Measurements from ENCODE around the gene LYZ.
A peak's percentile ranks its signal among the peaks of the same experiment; 100 is the strongest.
"Not testable (repeated sequence)": the region's sequence is repeated elsewhere in the genome, so short reads cannot be mapped to it uniquely, and the experiment has no call there.

The LYZ gene

DNA sequence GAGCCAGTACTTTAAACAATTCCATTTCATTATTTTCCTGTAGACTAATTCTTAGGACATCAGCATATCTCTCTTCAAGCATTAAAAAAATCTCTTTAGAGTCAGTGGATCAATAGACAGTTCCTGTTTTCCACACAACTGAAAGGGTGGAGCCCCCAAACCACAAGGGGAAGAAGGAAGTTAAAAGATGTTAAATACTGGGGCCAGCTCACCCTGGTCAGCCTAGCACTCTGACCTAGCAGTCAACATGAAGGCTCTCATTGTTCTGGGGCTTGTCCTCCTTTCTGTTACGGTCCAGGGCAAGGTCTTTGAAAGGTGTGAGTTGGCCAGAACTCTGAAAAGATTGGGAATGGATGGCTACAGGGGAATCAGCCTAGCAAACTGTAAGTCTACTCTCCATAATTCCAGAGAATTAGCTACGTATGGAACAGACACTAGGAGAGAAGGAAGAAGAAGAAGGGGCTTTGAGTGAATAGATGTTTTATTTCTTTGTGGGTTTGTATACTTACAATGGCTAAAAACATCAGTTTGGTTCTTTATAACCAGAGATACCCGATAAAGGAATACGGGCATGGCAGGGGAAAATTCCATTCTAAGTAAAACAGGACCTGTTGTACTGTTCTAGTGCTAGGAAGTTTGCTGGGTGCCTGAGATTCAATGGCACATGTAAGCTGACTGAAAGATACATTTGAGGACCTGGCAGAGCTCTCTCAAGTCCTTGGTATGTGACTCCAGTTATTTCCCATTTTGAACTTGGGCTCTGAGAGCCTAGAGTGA, at the start of gene LYZ:
Gene LYZ, plus strand, starts transcription at position 220 of the 777 bp plus-strand sequence. Its CDS starts 28 bp downstream, at position 248.
- TF ChIP-seq ZNF274 (IDR thresholded peaks at IDR 0.05; ENCODE audit: low read depth, low read length), result no peak
- H3K4me3 ChIP-seq (ENCODE audit: low read length), result no peak within 1 kb of the TSS

DNA sequence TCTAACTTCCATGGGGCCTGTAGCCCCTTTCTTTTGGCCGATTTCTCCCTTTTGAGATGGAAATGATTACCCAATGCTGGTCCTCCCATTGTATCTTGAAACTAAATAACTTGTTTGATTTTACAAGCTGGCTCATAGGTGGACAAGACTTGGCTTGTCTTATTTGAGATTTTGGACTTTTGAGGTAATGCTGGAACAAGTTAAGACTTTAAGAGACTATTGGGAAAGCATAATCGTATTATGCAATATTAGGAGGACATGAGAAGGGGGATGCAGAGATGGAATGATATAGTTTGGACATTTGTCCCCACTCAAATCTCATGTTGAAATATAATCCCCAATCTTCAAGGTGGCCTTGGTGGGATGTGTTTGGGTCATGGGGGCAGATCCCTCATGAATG, 49.2 kb upstream of the LYZ start:
- no peak for TF ChIP-seq ZNF274 (IDR thresholded peaks at IDR 0.05; ENCODE audit: low read depth, low read length)
- H3K4me3 ChIP-seq (ENCODE audit: low read length), result no peak overlapping the region

DNA sequence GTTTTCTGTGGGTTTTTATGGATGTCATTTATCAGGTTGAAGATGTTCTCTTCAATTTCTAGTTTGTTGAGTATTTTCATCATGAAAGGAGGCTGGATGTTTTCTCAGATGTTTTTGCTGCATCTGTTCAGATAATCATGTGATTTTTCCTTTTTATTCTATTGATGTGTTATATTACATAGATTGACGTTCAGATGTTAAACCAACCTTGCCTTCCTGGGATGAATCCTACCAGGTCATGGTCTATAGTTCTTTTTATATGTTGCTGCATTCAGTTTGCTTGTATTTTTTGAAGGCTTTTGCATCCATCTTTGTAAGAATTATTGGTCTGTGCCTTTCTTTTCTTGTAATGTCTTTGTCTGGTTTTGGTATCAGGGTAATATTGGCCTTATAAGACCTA, 43.9 kb upstream of the LYZ start:
- H3K4me3 ChIP-seq (ENCODE audit: low read length), result no peak overlapping the region
- TF ChIP-seq ZNF274 (IDR thresholded peaks at IDR 0.05; ENCODE audit: low read depth, low read length), result no peak

DNA sequence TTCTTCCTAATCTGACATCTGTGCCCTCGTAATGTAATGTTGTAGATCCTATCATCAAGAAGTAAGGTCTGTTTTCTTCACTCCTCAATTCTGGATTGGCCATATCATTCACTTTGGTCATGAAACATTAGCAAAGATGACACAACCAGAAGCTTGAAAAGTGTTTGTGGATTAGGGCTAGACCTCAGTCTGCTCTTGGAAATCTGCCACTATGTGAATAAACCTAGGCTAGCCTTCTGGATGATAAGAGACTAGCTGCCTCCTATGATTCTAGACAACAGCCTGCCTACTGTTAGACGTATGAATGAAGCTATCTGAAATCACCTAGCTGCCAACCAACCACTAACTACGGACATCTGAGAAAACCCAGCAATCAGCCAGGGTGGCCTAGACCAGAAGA, 38.7 kb upstream of the LYZ start:
- TF ChIP-seq ZNF274 (IDR thresholded peaks at IDR 0.05; ENCODE audit: low read depth, low read length), result no peak
- no peak overlapping the region for H3K4me3 ChIP-seq (ENCODE audit: low read length)

DNA sequence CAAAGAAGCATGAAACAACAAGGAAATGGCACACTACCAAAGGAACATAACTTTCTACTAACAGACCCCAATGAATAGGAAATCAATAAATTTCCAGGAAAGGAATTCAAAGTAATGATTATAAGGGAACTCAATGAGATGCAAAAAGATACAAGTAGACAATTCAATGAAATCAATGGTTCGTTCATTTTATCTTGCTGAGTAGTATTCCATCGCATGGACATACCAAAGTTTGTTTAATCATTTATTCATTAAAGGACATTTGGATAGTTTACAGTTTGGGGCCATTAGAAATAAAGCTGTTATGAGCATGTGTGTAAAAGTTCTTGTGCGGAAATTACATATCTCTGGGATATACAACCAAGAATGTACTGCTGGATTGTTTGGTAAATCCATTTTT, 35.0 kb upstream of the LYZ start:
- TF ChIP-seq ZNF274 (IDR thresholded peaks at IDR 0.05; ENCODE audit: low read depth, low read length), result no peak
- H3K4me3 ChIP-seq (ENCODE audit: low read length), result no peak overlapping the region

DNA sequence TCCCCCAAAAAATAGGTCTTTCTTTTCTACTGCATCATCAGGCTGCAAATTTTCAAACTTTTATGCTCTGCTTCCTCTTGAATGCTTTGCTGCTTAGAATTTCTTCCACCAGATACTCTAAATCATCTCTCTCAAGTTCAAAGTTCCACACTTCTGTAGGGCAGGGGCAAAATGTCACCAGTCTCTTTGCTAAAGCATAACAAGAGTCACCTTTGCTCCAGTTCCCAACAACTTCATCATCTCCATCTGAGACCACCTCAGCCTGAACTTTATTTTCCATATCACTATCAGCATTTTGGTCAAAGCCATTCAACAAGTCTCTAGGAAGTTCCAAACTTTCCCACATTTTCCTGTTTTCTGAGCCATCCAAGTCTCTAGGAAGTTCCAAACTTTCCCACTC, 31.4 kb upstream of the LYZ start:
- H3K4me3 ChIP-seq (ENCODE audit: low read length), result not testable (repeated sequence)

DNA sequence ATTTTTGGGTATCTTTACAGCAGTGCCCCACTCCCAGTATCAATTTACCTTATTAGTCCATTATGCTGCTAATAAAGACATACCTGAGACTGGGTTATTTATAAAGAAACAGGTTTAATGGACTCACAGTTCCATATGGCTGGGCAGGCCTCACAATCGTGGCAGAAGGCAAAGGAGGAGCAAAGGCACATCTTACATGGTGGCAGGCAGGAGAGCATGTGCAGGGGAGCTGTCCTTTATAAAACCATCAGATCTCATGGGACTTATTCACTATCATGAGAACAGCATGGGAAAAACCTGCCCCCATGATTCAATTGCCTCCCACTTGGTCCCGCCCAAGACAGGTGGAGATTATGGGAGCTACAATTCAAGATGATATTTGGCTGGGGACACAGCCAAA, 30.9 kb upstream of the LYZ start:
- not testable (repeated sequence) for H3K4me3 ChIP-seq (ENCODE audit: low read length)

DNA sequence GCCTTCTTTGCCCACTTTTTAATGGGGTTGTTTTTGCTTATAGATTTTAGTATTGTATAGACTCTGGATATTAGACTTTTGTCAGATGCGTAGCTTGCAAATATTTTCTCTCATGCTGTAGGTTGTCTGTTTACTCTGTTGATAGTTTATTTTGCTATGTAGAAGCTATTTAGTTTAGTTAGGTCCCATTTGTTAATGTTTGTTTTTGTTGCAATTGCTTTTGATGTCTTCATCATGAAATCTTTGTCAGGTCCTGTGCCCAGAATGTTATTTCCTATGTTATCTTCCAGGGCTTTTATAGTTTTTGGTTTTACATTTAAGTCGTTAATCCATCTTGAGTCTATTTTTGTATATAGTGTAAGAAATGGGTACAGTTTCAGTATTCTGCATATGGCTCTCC, 30.0 kb upstream of the LYZ start:
- H3K4me3 ChIP-seq (ENCODE audit: low read length), result no peak overlapping the region
- TF ChIP-seq ZNF274 (IDR thresholded peaks at IDR 0.05; ENCODE audit: low read depth, low read length), result no peak

DNA sequence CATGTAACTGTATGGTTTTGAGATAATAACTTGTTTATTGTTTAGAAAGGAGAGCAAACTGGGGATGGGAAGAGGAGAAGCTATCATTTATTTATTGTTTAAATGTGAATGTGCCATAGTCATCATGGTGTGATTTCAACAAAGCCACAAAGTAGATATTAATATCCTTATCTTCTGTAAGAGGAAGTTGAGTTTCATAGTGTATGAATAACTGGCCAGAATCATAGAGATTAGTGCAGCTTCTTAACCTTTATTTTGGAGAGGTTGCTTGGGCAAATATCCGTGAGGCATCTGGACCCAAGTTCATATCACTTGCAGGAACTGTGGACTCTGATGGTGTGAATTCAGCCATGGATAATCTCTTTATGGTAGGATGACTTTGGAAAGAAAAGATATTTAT, 26.8 kb upstream of the LYZ start:
- no peak overlapping the region for H3K4me3 ChIP-seq (ENCODE audit: low read length)
- TF ChIP-seq ZNF274 (IDR thresholded peaks at IDR 0.05; ENCODE audit: low read depth, low read length), result no peak

DNA sequence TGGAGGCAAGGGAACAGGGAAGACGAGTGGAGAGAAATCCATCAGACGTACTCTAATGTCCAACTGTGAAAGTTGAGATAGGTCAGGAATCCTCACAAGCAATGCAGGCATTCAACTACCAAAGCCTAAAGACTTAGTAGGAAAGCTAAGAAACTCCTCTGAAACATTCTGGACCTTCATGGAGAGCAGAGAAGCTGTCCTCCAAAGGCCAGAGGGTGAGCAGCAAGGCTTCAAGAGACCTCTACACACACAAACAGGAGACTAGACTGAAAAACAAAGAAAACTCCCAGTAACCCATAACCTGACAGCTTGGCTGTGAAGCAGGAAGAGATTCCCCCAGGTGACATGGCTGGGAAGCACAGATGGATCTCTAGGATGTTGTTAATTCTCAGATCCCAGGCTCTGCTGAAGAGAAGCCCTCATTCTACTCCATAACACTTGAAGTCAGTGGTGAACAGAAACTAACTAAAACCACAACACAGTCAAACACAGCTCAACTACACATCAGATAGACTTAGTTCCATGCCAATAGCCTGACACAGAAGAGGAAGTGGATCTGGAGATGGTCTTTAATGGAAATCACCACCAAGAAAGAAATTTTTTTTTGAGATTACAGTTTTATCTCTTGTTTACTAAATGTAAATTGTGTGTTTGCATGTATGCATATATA, 23.2 kb upstream of the LYZ start:
- TF ChIP-seq ZNF274 (IDR thresholded peaks at IDR 0.05; ENCODE audit: low read depth, low read length), result no peak
- no peak overlapping the region for H3K4me3 ChIP-seq (ENCODE audit: low read length)

DNA sequence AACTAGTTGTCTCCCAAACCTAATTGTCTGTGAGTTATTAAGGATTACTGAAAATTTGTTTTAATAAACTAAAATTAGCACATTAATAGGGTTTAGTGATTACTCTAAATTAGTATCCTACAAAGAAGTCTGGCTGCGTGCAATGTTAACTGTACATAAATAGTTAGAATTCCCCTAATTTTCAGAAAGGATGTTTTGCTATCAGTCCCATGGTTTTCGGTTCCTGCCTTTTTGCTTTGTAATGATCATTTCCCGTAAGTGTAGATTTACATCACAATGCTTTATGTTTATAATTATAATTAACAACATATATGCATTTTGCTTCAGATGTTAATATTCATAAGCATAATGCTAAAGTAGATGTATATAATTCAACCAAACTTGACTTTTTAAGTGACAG, 19.8 kb upstream of the LYZ start:
- TF ChIP-seq ZNF274 (IDR thresholded peaks at IDR 0.05; ENCODE audit: low read depth, low read length), result no peak
- no peak overlapping the region for H3K4me3 ChIP-seq (ENCODE audit: low read length)

DNA sequence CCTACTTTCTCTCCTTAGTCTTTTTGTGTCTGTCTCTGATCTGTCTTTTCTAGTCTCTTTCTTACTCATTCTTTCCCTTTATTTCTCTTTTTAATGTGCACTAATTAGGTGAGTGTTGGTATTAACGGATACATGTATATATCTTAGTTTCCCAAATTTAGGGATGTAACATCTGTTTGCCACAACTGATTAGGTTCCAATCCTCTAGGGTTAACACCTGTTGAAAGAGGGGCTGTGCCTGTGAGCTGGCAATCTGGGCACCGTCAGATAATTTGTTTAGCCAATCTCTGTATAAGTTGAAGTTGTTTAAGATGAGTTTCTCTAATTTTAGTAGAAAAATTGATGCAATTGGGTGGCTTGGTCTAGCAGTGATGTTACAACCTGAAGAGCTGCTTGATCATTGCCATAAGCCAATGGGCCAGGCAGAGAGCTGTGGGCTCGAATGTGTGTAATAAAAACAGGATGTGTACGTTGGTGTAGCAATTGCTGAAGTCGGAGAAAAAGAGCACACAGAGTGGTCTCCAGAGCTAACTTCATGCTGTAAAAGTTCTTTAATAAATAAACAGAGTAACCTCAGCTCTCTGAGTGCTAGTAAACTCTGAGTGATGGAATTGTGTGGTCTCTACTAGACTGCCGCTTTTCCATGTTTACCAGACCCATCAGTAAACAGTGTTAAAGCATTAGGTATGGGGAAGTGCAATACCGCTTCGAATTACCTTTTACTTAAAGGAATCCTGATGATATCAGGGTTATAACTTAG, 18.3 kb upstream of the LYZ start:
- no peak for TF ChIP-seq ZNF274 (IDR thresholded peaks at IDR 0.05; ENCODE audit: low read depth, low read length)
- H3K4me3 ChIP-seq (ENCODE audit: low read length), result no peak overlapping the region

DNA sequence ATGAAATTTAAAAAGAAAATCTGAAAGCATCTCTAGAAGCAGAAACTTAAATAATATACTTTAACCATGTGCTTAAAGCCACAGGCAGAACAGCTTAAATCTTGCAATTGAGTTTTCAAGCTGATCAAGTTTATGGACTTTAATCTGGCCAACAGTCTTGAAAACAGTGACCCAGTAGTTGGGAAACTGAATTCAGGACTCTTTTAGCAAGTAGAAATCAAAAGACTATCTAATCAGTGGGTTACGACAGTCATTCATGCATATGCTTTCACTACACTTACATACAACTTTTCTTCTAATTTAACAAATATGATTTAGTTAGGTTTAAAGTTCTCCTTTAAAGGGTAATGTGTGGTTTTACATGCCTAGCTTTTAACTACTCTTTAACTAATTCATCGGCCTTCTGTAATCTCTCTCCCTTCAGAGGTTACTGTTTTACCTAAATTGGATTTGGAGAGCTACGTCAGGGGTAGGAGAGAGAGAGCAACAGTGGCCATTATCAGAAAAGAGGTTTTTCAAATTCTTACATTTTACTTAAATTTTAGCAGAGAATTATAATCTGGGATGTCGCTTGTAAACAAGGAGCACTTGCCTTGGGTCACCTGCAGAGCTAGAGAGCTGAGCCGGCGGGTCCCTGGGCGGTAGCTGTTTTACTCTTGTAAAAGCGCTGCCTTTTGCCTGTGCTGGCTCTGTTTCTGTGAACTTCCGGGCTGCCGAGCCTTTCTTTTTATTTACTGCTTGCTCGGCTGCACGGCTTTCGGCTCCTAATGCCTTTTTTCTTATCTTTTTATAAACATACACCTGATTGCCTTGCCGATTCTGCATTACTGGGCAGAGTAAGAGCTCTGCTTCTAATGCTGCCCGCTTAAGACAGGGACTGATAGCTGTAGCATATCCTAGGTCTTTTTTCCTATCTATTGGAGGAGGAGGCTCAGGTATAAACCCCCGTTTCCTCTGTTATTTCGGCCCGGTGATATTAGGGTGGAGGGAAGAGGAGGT, 17.4 kb upstream of the LYZ start:
- H3K4me3 ChIP-seq (ENCODE audit: low read length), result peak overlapping the region; percentile 64; the same call in 1 of the 2 replicates
- no peak for TF ChIP-seq ZNF274 (IDR thresholded peaks at IDR 0.05; ENCODE audit: low read depth, low read length)

DNA sequence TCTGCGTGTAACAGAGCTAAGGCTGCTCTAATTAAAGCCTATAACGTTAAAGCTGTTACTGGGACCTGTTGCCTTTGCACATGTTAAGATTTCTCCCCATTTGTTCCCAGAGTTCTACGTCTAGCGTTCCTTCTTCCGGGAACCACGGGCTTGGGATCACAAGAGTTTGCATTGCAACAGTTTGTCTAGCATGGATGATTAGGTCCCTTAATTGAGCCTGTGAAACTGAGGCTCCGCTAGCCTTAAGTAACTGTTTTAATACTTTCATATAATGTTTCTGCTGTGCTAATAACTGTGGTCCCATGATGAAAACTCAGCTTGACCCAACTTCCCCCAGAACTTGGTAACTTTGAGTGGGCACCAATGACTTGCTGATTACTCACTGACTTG, 16.7 kb upstream of the LYZ start:
- peak overlapping the region; percentile 64; the same call in 1 of the 2 replicates for H3K4me3 ChIP-seq (ENCODE audit: low read length)
- no peak for TF ChIP-seq ZNF274 (IDR thresholded peaks at IDR 0.05; ENCODE audit: low read depth, low read length)

All from GM08714 (cell line).